H9 (cell line): ENCODE measurements around the gene OR10G7. TPM values are rescaled to one million over a fixed set of nuclear protein-coding genes. Genes with fewer than 3 reads are reported as not detected.

Source experiments
- DNase-seq: peaks from one replicate; pipeline ENCODE4 v3.0.0-alpha.2; 2017
- H2AFZ ChIP-seq: one replicate; pipeline ENCODE4 v1.6.1; 2013; ENCODE audit warnings: mild to moderate bottlenecking, low read length, control low read depth, moderate library complexity
- H2AK5ac ChIP-seq: 2 replicates; pipeline ENCODE4 v1.6.1; 2013; ENCODE audit warnings: low read length, control low read depth, mixed read lengths; ENCODE audit not compliant: insufficient read length
- H2BK120ac ChIP-seq: one replicate; pipeline ENCODE4 v1.6.1; 2013; ENCODE audit warnings: low read depth, mild to moderate bottlenecking, low read length, control low read depth, inconsistent platforms; ENCODE audit not compliant: poor library complexity, severe bottlenecking
- H2BK12ac ChIP-seq: 2 replicates; pipeline ENCODE4 v1.6.1; 2013; ENCODE audit warnings: low read length, control low read depth, mixed read lengths, low read depth; ENCODE audit not compliant: insufficient read length
- H2BK15ac ChIP-seq: 2 replicates; pipeline ENCODE4 v1.6.1; 2013; ENCODE audit warnings: low read depth, low read length, control low read depth
- H2BK20ac ChIP-seq: one replicate; pipeline ENCODE4 v1.6.1; 2013; ENCODE audit warnings: low read depth, mild to moderate bottlenecking, low read length, control low read depth, inconsistent platforms; ENCODE audit not compliant: poor library complexity, severe bottlenecking
- H2BK5ac ChIP-seq: 2 replicates; pipeline ENCODE4 v1.6.1; 2013; ENCODE audit warnings: low read length, control low read depth, mixed read lengths; ENCODE audit not compliant: insufficient read length
- H3K14ac ChIP-seq: 2 replicates; pipeline ENCODE4 v1.6.1; 2013; ENCODE audit warnings: low read length, control low read depth; ENCODE audit not compliant: insufficient read depth
- H3K18ac ChIP-seq: 2 replicates; pipeline ENCODE4 v1.6.1; 2013; ENCODE audit warnings: low read depth, mild to moderate bottlenecking, mixed read lengths, low read length, control low read depth; ENCODE audit not compliant: insufficient read length
- H3K23ac ChIP-seq: 2 replicates; pipeline ENCODE4 v1.6.1; 2013; ENCODE audit warnings: low read length, control low read depth, mixed read lengths, low read depth; ENCODE audit not compliant: insufficient read length
- H3K23me2 ChIP-seq: 2 replicates; pipeline ENCODE4 v1.6.1; 2013; ENCODE audit warnings: low read depth, mild to moderate bottlenecking, mixed read lengths, low read length, control low read depth; ENCODE audit not compliant: insufficient read length, poor library complexity, severe bottlenecking
- H3K27ac ChIP-seq: 2 replicates; pipeline ENCODE4 v1.5.1; 2013; ENCODE audit warnings: low read length, control low read depth, mixed read lengths, low read depth; ENCODE audit not compliant: insufficient read length
- H3K27me3 ChIP-seq: 2 replicates; pipeline ENCODE4 v1.6.1; 2013; ENCODE audit warnings: low read length, control low read depth, inconsistent platforms; ENCODE audit not compliant: insufficient read depth
- H3K4ac ChIP-seq: 2 replicates; pipeline ENCODE4 v1.6.1; 2013; ENCODE audit warnings: low read depth, mild to moderate bottlenecking, control low read depth, inconsistent platforms, low read length, moderate library complexity
- H3K4me1 ChIP-seq: 2 replicates; pipeline ENCODE4 v1.6.1; 2013; ENCODE audit warnings: low read length, control low read depth, inconsistent platforms; ENCODE audit not compliant: insufficient read depth
- H3K4me2 ChIP-seq: 2 replicates; pipeline ENCODE4 v1.6.1; 2013; ENCODE audit warnings: low read length, control low read depth, mixed read lengths; ENCODE audit not compliant: insufficient read length, insufficient read depth
- H3K56ac ChIP-seq: 2 replicates; pipeline ENCODE4 v1.6.1; 2013; ENCODE audit warnings: low read depth, mild to moderate bottlenecking, mixed read lengths, low read length, control low read depth; ENCODE audit not compliant: insufficient read length
- H3K79me1 ChIP-seq: 2 replicates; pipeline ENCODE4 v1.6.1; 2013; ENCODE audit warnings: low read depth, mild to moderate bottlenecking, moderate library complexity, low read length, control low read depth, inconsistent platforms; ENCODE audit not compliant: insufficient read depth, poor library complexity, severe bottlenecking
- H3K79me2 ChIP-seq: 2 replicates; pipeline ENCODE4 v1.6.1; 2013; ENCODE audit warnings: low read length, control low read depth, inconsistent platforms; ENCODE audit not compliant: insufficient read depth
- H3K9ac ChIP-seq: 2 replicates; pipeline ENCODE4 v1.6.1; 2013; ENCODE audit warnings: low read length, control low read depth, mixed read lengths; ENCODE audit not compliant: insufficient read length; ENCODE audit errors: extremely low read depth
- H3K9me3 ChIP-seq: one replicate; pipeline ENCODE4 v1.6.1; 2013; ENCODE audit warnings: low read depth, low read length, inconsistent platforms; ENCODE audit not compliant: control insufficient read depth
- H3T11ph ChIP-seq: one replicate; pipeline ENCODE4 v1.6.1; 2013; ENCODE audit warnings: mild to moderate bottlenecking, low read length, control low read depth, inconsistent platforms
- H4K20me1 ChIP-seq: one replicate; pipeline ENCODE4 v1.6.1; 2013; ENCODE audit not compliant: control insufficient read depth, insufficient read length, insufficient read depth
- H4K5ac ChIP-seq: 2 replicates; pipeline ENCODE4 v1.6.1; 2013; ENCODE audit warnings: low read depth, mild to moderate bottlenecking, mixed read lengths, low read length, control low read depth; ENCODE audit not compliant: insufficient read length
- H4K8ac ChIP-seq: replicated peaks from 2 replicates; pipeline ENCODE4 v1.6.1; 2013; ENCODE audit warnings: low read length, control low read depth, mixed read lengths, low read depth; ENCODE audit not compliant: insufficient read length
- H4K91ac ChIP-seq: 2 replicates; pipeline ENCODE4 v1.6.1; 2013; ENCODE audit warnings: low read depth, mild to moderate bottlenecking, moderate library complexity, mixed read lengths, low read length, control low read depth; ENCODE audit not compliant: insufficient read length
- H3K27ac Mint-ChIP-seq, 3 experiments: 2 replicates in 2 of 3; 3 replicates in 1 of 3; pipeline ENCODE4 v1.8.0; 2020 to 2021; ENCODE audit warnings: mixed read lengths in 3 of 3, mild to moderate bottlenecking in 1 of 3, moderate library complexity in 1 of 3
- H3K27me3 Mint-ChIP-seq: 2 replicates; pipeline ENCODE4 v1.8.0; 2021; ENCODE audit warnings: low read depth, mild to moderate bottlenecking, moderate library complexity, mixed read lengths
- H3K36me3 Mint-ChIP-seq, 3 experiments: 2 replicates in 2 of 3; 3 replicates in 1 of 3; pipeline ENCODE4 v1.8.0; 2020 to 2021; ENCODE audit warnings: low read depth in 3 of 3, mixed read lengths in 3 of 3; ENCODE audit not compliant: insufficient read depth in 1 of 3
- H3K4me1 Mint-ChIP-seq, 2 experiments: 2 replicates each; pipeline ENCODE4 v1.8.0; 2020; ENCODE audit warnings: mixed read lengths in 2 of 2
- H3K4me3 Mint-ChIP-seq, 2 experiments: 2 replicates in 1 of 2; 3 replicates in 1 of 2; pipeline ENCODE4 v1.8.0; 2020 to 2021; ENCODE audit warnings: mild to moderate bottlenecking in 2 of 2, mixed read lengths in 2 of 2, moderate library complexity in 1 of 2
- H3K9me3 Mint-ChIP-seq, 2 experiments: 2 replicates in 1 of 2; 3 replicates in 1 of 2; pipeline ENCODE4 v1.8.0; 2020; ENCODE audit warnings: mild to moderate bottlenecking in 2 of 2, mixed read lengths in 2 of 2, moderate library complexity in 1 of 2
- CTCF ChIP-seq: fragments of 200-600 bp; sonication (generic); conservative IDR thresholded peaks from 3 replicates; pipeline ENCODE4 v1.8.0; 2021; ENCODE audit warnings: antibody characterized with exemption, mild to moderate bottlenecking
- WGBS: extraction: QIAGEN DNeasy Blood & Tissue Kit; methylation state at CpG from one replicate; pipeline ENCODE4 v1.1.7; 2013; ENCODE audit warnings: missing lambda C conversion rate, low lambda C conversion rate, mixed read lengths; ENCODE audit not compliant: insufficient read length; ENCODE audit errors: extremely low coverage; 5-methylcytosine and 5-hydroxymethylcytosine counted together
- total RNA-seq: library from RNA; stranded (reverse); gene quantifications from 2 replicates; pipeline ENCODE4 v1.2.1, GENCODE V29; 2021

The OR10G7 gene
- total RNA-seq, 1 experiment from 2014 or later = not detected

- TF ChIP-seq CTCF = no peak
- no peak overlapping the region for H4K8ac ChIP-seq
- no CpG with 5 or more reads among the region's 4 CpGs for WGBS
- H3K23me2 ChIP-seq = no peaks in the 10 kb centered on the region
- no peaks in the 10 kb centered on the region for H3K79me2 ChIP-seq
- Mint-ChIP-seq H3K4me3 (no peak overlapping the region), H3K36me3 (no peaks in the 10 kb centered on the region), H3K27ac (no peak overlapping the region), H3K4me1 (peaks cover 15 to 17% of the 10 kb centered on the region in 2 experiments), H3K27me3 (peaks cover 2% of the 10 kb centered on the region; the same call in 1 of the 2 replicates), H3K9me3 (no peaks in the 10 kb centered on the region)
- H2BK12ac ChIP-seq = no peak overlapping the region
- H3K14ac ChIP-seq = no peak overlapping the region
- no peak overlapping the region for H3K18ac ChIP-seq
- no peak for DNase-seq
- H2BK20ac ChIP-seq = no peak overlapping the region
- no peak overlapping the region for H3T11ph ChIP-seq
- H3K4ac ChIP-seq = no peak overlapping the region
- no peak overlapping the region for H4K5ac ChIP-seq
- H2BK5ac ChIP-seq = no peak overlapping the region
- H3K23ac ChIP-seq = no peak overlapping the region
- no peak overlapping the region for H3K4me2 ChIP-seq
- no peak overlapping the region for H3K9ac ChIP-seq
- H3K4me1 ChIP-seq = no peaks in the 10 kb centered on the region
- no peak overlapping the region for H2AFZ ChIP-seq
- no peak overlapping the region for H3K56ac ChIP-seq
- no peaks in the 10 kb centered on the region for H4K20me1 ChIP-seq
- H3K79me1 ChIP-seq = no peaks in the 10 kb centered on the region
- no peak overlapping the region for H2BK120ac ChIP-seq
- H4K91ac ChIP-seq = no peak overlapping the region
- H3K27me3 ChIP-seq = no peaks in the 10 kb centered on the region
- H2BK15ac ChIP-seq = no peak overlapping the region
- H3K9me3 ChIP-seq = no peaks in the 10 kb centered on the region
- H2AK5ac ChIP-seq = no peak overlapping the region
- no peak overlapping the region for H3K27ac ChIP-seq
Observed at GRCh38 chr11:124068601-124069110, 27.5 kb upstream of the OR10G7 start.
